GM23338 (cell line): ENCODE measurements around the gene SNORC. TPM values are rescaled to one million over a fixed set of nuclear protein-coding genes. Genes with fewer than 3 reads are reported as not detected.

ENCODE experiments used
- ATAC-seq: fragments of 200-7000 bp; cut with Tn5 transposase; 3 replicates; pipeline ENCODE4 v1.9.1; 2020
- DNase-seq: peaks from one replicate; pipeline ENCODE4 v3.0.0-alpha.2; 2015; ENCODE audit warnings: low spot score
- H2AFZ ChIP-seq: fragments of 200-600 bp; sonication (generic); 2 replicates; pipeline ENCODE4 v1.8.0; 2016; ENCODE audit warnings: antibody characterized with exemption, mild to moderate bottlenecking, moderate library complexity
- H3F3A ChIP-seq: fragments of 200-600 bp; sonication (generic); replicated peaks from 2 replicates; pipeline ENCODE4 v1.8.0; 2017; ENCODE audit warnings: antibody characterized with exemption, mixed run types, low read depth
- H3K27ac ChIP-seq: fragments of 200-600 bp; sonication (generic); 2 replicates; pipeline ENCODE4 v1.6.1; 2016; ENCODE audit warnings: low read depth
- H3K27me3 ChIP-seq: fragments of 200-600 bp; sonication (generic); 2 replicates; pipeline ENCODE4 v1.8.0; 2016; ENCODE audit warnings: mild to moderate bottlenecking, mixed run types, moderate library complexity; ENCODE audit not compliant: insufficient read depth
- H3K36me3 ChIP-seq: fragments of 200-600 bp; sonication (generic); 2 replicates; pipeline ENCODE4 v1.8.0; 2016; ENCODE audit warnings: mild to moderate bottlenecking; ENCODE audit not compliant: insufficient read depth
- H3K4me1 ChIP-seq: fragments of 200-600 bp; sonication (generic); 2 replicates; pipeline ENCODE4 v1.8.0; 2016; ENCODE audit warnings: mild to moderate bottlenecking, moderate library complexity; ENCODE audit not compliant: insufficient read depth
- H3K4me2 ChIP-seq: fragments of 200-600 bp; sonication (generic); 2 replicates; pipeline ENCODE4 v1.7.1; 2017; ENCODE audit warnings: mixed run types
- H3K4me3 ChIP-seq: fragments of 200-600 bp; sonication (generic); 2 replicates; pipeline ENCODE4 v1.6.1; 2016; ENCODE audit warnings: mixed run types
- H3K79me2 ChIP-seq: fragments of 200-600 bp; sonication (generic); replicated peaks from 2 replicates; pipeline ENCODE4 v1.8.0; 2017; ENCODE audit warnings: mild to moderate bottlenecking; ENCODE audit not compliant: insufficient read depth
- H3K9me2 ChIP-seq: fragments of 200-600 bp; sonication (generic); 2 replicates; pipeline ENCODE4 v1.8.0; 2017; ENCODE audit not compliant: insufficient read depth
- H4K20me1 ChIP-seq: fragments of 200-600 bp; sonication (generic); replicated peaks from 2 replicates; pipeline ENCODE4 v1.8.0; 2017; ENCODE audit warnings: mild to moderate bottlenecking; ENCODE audit not compliant: insufficient read depth
- H3K27ac Mint-ChIP-seq: 2 replicates; pipeline ENCODE4 v1.8.0; 2020; ENCODE audit warnings: inconsistent platforms, mild to moderate bottlenecking, moderate library complexity, mixed read lengths
- H3K27me3 Mint-ChIP-seq: 3 replicates; pipeline ENCODE4 v1.8.0; 2022; ENCODE audit warnings: low read depth, mild to moderate bottlenecking, moderate library complexity, mixed read lengths, inconsistent platforms; ENCODE audit not compliant: insufficient read depth, poor library complexity
- H3K36me3 Mint-ChIP-seq: 3 replicates; pipeline ENCODE4 v1.8.0; 2021; ENCODE audit warnings: low read depth, mild to moderate bottlenecking, inconsistent platforms, moderate library complexity, mixed read lengths
- H3K4me1 Mint-ChIP-seq: 3 replicates; pipeline ENCODE4 v1.8.0; 2020; ENCODE audit warnings: mild to moderate bottlenecking, inconsistent platforms, mixed read lengths
- H3K4me3 Mint-ChIP-seq: 3 replicates; pipeline ENCODE4 v1.8.0; 2021; ENCODE audit warnings: moderate library complexity, mild to moderate bottlenecking, inconsistent platforms, mixed read lengths
- H3K9me3 Mint-ChIP-seq: 3 replicates; pipeline ENCODE4 v1.8.0; 2020; ENCODE audit warnings: moderate library complexity, mild to moderate bottlenecking, inconsistent platforms, mixed read lengths
- CREB1 ChIP-seq: fragments of 250-450 bp; sonication (Bioruptor Pico); IDR thresholded peaks from 2 replicates; pipeline ENCODE4 v1.5.0; 2020; ENCODE audit warnings: low read depth, mild to moderate bottlenecking, moderate library complexity
- CTCF ChIP-seq, 2 experiments: fragments of 200-600 bp in 1 of 2; sonication (generic) in 1 of 2; conservative IDR thresholded peaks; 2 replicates each; pipeline versions ENCODE4 v1.5.1 to v1.6.1; 2016 to 2017; ENCODE audit warnings: antibody characterized with exemption in 2 of 2, low read depth in 2 of 2, mild to moderate bottlenecking in 2 of 2, moderate library complexity in 1 of 2
- ETS1 ChIP-seq: IDR thresholded peaks from 2 replicates; pipeline ENCODE4 v1.6.1; 2016; ENCODE audit warnings: antibody characterized with exemption
- EZH2 ChIP-seq: fragments of 200-600 bp; sonication (generic); IDR thresholded peaks from one replicate; pipeline ENCODE4 v1.8.0; 2017; ENCODE audit warnings: antibody characterized with exemption, mild to moderate bottlenecking, low read depth; ENCODE audit not compliant: unreplicated experiment
- EZH2phosphoT487 ChIP-seq: fragments of 200-600 bp; sonication (generic); IDR thresholded peaks from one replicate; pipeline ENCODE4 v1.8.1; 2018; ENCODE audit warnings: antibody characterized with exemption; ENCODE audit not compliant: unreplicated experiment
- JUNB ChIP-seq: IDR thresholded peaks from one replicate; pipeline ENCODE4 v1.6.1; 2016; ENCODE audit warnings: antibody characterized with exemption; ENCODE audit not compliant: unreplicated experiment
- NANOG ChIP-seq: IDR thresholded peaks from 2 replicates; pipeline ENCODE4 v1.6.1; 2016; ENCODE audit warnings: antibody characterized with exemption, borderline replicate concordance
- POLR2AphosphoS5 ChIP-seq: IDR thresholded peaks from 2 replicates; pipeline ENCODE4 v1.6.1; 2016; ENCODE audit warnings: antibody characterized with exemption, low read depth
- REST ChIP-seq: IDR thresholded peaks from one replicate; pipeline ENCODE4 v1.6.1; 2018; ENCODE audit warnings: antibody characterized with exemption; ENCODE audit not compliant: unreplicated experiment
- STAT1 ChIP-seq: IDR thresholded peaks from one replicate; pipeline ENCODE4 v1.6.1; 2016; ENCODE audit warnings: antibody characterized with exemption; ENCODE audit not compliant: unreplicated experiment
- ZNF114 ChIP-seq: fragments of 250-450 bp; sonication (Bioruptor Pico); IDR thresholded peaks from 2 replicates; pipeline ENCODE4 v1.5.0; 2020; ENCODE audit warnings: mild to moderate bottlenecking, moderate library complexity
- ZNF331 ChIP-seq: fragments of 250-450 bp; sonication (Bioruptor Pico); IDR thresholded peaks from 2 replicates; pipeline ENCODE4 v1.5.0; 2020; ENCODE audit warnings: low read depth, mild to moderate bottlenecking, moderate library complexity
- polyA plus RNA-seq: library from polyadenylated mRNA; unstranded; fragments of >200 nt; fragmentation: Nextera tagmentation; extraction: Ambion mirVana; gene quantifications from 2 replicates; pipeline ENCODE4 v1.2.1, GENCODE V29; 2016
- total RNA-seq: library from RNA; depleted of rRNA; stranded (reverse); fragments of >200 nt; shearing (Covaris generic); gene quantifications from 2 replicates; pipeline ENCODE4 v1.2.3, GENCODE V29; 2014
- TF ChIP-seq, protein P1 (sequence below): fragments of 250-450 bp; sonication (Bioruptor Pico); IDR thresholded peaks from 2 replicates; pipeline ENCODE4 v1.5.0; 2020; ENCODE audit warnings: mild to moderate bottlenecking, moderate library complexity

Gene SNORC
- total and polyA plus RNA-seq, 2 experiments from 2014 or later, result 0.80 to 1.6 TPM

DNA sequence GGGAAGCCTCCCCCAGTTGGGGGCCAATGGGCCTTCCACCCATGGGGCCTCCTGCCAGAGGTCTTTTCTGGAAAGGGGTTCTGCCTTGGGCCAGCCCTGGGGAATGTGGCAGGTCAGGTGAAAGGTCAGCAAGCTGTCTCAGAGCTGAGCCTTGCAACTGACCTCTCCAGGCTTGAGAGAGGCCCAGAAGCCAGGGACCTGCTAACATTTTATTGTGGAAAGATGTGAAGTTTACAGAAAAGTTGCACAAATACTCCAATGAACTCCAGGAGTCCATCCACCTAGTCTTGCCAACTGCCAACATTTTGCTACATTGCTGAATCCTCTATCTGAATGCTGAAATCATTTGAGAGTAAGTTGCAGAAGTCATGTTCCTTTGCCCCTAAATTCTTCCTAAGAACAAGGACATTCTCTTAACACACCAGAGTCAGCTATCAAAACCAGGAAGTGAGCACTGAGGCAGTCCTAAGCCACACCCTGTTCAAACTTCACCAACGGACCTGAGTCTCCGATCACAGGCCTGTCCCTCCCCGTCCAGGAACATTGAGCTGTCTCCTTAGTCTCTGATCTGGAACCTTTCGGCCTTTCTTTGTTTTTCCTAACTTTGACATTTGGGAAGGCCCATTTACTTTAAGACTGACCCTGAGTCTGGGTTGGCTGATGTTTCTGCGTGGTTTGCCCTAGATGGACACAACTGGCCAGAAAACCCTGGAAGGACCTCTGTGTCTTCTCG lies 4.0 kb downstream of the SNORC start:
- no peak for ATAC-seq
- no peaks in the 10 kb centered on the region for H3K36me3 ChIP-seq
- no peaks in the 10 kb centered on the region; the same call in 1 of the 2 replicates for H3K4me1 ChIP-seq
- Mint-ChIP-seq H3K27me3 (peaks cover 32% of the 10 kb centered on the region), H3K4me1 (peaks cover 11% of the 10 kb centered on the region), H3K36me3 (no peaks in the 10 kb centered on the region), H3K9me3 (no peaks in the 10 kb centered on the region), H3K27ac (no peak overlapping the region), H3K4me3 (no peak overlapping the region; the same call in 2 of the 3 replicates)
- H4K20me1 ChIP-seq, result no peaks in the 10 kb centered on the region
- DNase-seq, result no peak
- no peaks in the 10 kb centered on the region for H3F3A ChIP-seq
- H3K4me2 ChIP-seq, result no peak overlapping the region
- H3K4me3 ChIP-seq, result no peak overlapping the region
- peaks cover 28% of the 10 kb centered on the region for H3K27me3 ChIP-seq
- H2AFZ ChIP-seq, result no peak overlapping the region
- H3K27ac ChIP-seq, result no peak overlapping the region
- no peaks in the 10 kb centered on the region for H3K9me2 ChIP-seq
- no peaks in the 10 kb centered on the region for H3K79me2 ChIP-seq
- TF ChIP-seq JUNB, result no peak
- no peak for TF ChIP-seq EZH2
- TF ChIP-seq ZNF114 (CRISPR knock-in tag), result no peak
- no peak for TF ChIP-seq POLR2AphosphoS5
- TF ChIP-seq, protein P1, sequence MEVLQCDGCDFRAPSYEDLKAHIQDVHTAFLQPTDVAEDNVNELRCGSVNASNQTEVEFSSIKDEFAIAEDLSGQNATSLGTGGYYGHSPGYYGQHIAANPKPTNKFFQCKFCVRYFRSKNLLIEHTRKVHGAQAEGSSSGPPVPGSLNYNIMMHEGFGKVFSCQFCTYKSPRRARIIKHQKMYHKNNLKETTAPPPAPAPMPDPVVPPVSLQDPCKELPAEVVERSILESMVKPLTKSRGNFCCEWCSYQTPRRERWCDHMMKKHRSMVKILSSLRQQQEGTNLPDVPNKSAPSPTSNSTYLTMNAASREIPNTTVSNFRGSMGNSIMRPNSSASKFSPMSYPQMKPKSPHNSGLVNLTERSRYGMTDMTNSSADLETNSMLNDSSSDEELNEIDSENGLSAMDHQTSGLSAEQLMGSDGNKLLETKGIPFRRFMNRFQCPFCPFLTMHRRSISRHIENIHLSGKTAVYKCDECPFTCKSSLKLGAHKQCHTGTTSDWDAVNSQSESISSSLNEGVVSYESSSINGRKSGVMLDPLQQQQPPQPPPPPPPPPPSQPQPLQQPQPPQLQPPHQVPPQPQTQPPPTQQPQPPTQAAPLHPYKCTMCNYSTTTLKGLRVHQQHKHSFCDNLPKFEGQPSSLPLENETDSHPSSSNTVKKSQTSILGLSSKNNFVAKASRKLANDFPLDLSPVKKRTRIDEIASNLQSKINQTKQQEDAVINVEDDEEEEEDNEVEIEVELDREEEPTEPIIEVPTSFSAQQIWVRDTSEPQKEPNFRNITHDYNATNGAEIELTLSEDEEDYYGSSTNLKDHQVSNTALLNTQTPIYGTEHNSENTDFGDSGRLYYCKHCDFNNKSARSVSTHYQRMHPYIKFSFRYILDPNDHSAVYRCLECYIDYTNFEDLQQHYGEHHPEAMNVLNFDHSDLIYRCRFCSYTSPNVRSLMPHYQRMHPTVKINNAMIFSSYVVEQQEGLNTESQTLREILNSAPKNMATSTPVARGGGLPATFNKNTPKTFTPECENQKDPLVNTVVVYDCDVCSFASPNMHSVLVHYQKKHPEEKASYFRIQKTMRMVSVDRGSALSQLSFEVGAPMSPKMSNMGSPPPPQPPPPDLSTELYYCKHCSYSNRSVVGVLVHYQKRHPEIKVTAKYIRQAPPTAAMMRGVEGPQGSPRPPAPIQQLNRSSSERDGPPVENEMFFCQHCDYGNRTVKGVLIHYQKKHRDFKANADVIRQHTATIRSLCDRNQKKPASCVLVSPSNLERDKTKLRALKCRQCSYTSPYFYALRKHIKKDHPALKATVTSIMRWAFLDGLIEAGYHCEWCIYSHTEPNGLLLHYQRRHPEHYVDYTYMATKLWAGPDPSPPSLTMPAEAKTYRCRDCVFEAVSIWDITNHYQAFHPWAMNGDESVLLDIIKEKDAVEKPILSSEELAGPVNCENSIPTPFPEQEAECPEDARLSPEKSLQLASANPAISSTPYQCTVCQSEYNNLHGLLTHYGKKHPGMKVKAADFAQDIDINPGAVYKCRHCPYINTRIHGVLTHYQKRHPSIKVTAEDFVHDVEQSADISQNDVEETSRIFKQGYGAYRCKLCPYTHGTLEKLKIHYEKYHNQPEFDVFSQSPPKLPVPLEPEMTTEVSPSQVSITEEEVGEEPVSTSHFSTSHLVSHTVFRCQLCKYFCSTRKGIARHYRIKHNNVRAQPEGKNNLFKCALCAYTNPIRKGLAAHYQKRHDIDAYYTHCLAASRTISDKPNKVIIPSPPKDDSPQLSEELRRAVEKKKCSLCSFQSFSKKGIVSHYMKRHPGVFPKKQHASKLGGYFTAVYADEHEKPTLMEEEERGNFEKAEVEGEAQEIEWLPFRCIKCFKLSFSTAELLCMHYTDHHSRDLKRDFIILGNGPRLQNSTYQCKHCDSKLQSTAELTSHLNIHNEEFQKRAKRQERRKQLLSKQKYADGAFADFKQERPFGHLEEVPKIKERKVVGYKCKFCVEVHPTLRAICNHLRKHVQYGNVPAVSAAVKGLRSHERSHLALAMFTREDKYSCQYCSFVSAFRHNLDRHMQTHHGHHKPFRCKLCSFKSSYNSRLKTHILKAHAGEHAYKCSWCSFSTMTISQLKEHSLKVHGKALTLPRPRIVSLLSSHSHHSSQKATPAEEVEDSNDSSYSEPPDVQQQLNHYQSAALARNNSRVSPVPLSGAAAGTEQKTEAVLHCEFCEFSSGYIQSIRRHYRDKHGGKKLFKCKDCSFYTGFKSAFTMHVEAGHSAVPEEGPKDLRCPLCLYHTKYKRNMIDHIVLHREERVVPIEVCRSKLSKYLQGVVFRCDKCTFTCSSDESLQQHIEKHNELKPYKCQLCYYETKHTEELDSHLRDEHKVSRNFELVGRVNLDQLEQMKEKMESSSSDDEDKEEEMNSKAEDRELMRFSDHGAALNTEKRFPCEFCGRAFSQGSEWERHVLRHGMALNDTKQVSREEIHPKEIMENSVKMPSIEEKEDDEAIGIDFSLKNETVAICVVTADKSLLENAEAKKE (CRISPR knock-in tag), result no peak
- TF ChIP-seq ETS1, result no peak
- no peak for TF ChIP-seq ZNF331 (CRISPR knock-in tag)
- no peak for TF ChIP-seq REST
- TF ChIP-seq STAT1, result no peak
- no peak for TF ChIP-seq EZH2phosphoT487
- no peak for TF ChIP-seq CREB1 (CRISPR knock-in tag)
- TF ChIP-seq NANOG, result no peak
- TF ChIP-seq CTCF (conservative IDR thresholded peaks at IDR 0.05; ENCODE audit: low read depth in 2 of 2), result no peak
